GM18526 (cell line): Measurements from ENCODE around the gene SKA2.

Experiments
- POLR2A ChIP-seq: IDR thresholded peaks from 3 replicates; pipeline ENCODE4 v1.6.1; 2011; ENCODE audit not compliant: insufficient read length; ENCODE audit errors: extremely low read depth

SKA2 gene

DNA sequence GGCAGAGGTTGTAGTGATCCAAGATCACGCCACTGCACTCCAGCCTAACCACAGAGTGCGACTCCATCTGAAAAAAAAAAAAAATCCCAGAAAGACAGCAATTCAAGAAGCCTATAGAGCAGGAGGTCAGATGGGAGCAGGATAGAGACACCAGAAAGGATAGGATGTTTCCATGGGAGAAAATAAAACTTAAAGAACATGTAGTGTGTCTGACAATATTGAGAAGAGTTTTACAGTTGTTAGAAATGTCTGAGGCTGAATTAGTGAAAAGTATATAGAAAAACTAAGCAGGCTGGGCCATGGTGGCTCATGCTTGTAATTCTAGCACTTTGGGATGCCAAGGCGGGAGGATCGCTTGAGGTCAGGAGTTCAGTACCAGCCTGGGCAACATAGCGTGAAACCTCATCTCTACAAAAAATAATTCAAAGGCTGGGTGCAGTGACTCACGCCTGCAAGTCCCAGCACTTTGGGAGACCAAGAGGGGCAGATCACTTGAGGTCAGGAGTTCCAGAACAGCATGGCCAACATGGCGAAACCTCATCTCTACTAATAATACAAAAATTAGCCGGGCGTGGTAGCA lies 33.0 kb downstream of the SKA2 start:
- no peak for TF ChIP-seq POLR2A

DNA sequence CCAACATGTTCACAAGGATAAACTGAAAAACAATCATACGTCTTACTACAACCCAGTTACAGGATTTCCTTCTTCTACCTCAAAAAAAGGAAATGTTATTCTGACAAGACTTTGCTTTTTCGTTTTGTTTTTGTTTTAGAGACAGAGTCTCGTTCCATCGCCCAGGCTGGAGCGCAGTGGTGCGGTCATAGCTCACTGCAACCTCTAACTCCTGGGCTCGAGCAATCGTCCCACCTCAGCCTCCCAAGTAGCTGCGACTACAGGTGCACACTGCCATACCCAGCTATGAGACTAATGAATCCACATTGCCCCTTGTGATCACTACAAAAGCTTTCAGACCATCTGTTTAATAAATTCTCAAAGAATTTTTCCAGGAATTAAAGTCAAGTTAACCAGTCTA lies 39.5 kb downstream of the SKA2 start:
- no peak for TF ChIP-seq POLR2A

DNA sequence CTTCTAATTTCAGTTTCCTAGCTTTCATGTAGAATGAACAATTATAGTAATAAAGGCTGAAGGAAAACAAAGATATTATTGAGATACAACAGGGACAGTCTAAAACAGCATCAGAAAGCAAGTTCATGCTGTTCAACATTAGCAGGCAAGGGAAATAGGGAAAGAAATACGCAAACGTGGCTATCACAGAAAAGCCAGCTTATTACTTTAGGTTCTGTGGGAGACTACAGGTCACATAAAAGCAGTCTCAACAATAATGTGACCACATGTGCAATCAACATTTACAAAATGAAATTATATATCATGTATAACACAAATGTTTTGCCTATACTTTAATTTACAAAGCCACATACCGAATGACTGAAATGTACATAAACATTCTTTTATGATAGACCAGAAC lies 43.4 kb downstream of the SKA2 start:
- no peak for TF ChIP-seq POLR2A

DNA sequence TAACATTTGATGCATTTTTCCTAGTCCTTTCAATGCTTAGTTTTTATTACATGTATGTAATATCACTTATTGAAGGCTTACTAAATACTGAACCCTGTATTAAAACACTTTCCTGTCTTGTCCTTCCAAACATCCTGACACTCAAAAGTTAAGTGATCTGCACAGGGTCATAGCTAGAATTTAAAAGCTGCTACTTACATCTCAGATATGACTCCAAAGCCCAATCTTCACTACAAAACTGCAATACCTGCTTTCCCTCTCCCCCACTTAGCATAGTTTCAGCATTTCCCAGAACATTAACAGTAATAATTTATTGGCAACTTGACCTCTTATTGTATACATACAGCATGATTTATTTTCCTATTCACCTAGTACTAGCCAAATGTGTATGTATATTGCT lies 44.0 kb downstream of the SKA2 start:
- TF ChIP-seq POLR2A = no peak

DNA sequence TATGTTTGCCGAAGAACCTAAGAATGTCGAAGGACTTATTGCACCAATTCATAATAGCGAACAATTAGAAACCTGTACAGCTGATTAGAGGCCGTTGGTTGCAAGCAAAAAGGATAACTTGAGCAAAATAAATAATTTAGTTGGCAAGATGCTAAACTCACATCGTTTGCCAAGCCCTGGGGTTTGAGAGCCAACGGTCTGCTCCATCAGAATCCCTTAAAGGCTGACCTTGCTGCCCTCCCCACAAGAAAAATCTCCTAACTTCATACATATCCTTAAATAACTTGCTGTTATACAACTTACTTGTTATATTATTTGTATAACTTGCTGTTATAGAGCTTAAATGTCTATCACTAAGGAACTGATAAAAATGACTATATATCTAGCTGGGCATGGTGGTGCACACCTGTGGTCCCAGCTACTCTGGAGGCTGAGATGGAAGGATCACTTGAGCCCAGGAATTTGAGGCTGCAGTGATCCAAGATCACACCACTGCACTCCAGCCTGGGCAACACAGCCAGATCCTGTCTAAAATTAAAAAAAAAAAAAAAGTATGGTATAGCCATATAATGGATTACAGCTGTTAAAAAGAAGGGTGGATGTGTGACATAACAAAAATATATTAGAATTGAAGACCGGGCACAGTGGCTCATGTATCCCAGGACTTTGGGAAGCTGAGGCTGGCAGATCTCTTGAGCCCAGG lies 46.4 kb downstream of the SKA2 start:
- no peak for TF ChIP-seq POLR2A

DNA sequence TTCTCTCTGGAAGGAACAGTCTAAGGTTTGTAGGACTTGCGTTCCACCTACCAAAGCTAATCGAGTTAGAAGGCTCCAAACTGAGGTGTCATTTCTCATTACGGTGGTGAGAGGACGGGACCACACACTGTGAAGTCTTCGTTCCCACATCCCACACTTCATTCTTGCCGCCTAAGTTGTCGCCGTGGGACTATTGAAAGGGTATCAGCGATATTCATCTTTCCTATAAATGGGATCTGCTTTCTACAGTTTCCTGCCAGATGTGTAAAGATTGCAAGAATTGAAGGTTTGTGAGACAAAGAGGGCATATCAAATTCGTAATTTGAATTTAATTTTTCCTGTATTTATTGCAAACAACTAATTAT lies 47.7 kb downstream of the SKA2 start:
- TF ChIP-seq POLR2A = no peak

DNA sequence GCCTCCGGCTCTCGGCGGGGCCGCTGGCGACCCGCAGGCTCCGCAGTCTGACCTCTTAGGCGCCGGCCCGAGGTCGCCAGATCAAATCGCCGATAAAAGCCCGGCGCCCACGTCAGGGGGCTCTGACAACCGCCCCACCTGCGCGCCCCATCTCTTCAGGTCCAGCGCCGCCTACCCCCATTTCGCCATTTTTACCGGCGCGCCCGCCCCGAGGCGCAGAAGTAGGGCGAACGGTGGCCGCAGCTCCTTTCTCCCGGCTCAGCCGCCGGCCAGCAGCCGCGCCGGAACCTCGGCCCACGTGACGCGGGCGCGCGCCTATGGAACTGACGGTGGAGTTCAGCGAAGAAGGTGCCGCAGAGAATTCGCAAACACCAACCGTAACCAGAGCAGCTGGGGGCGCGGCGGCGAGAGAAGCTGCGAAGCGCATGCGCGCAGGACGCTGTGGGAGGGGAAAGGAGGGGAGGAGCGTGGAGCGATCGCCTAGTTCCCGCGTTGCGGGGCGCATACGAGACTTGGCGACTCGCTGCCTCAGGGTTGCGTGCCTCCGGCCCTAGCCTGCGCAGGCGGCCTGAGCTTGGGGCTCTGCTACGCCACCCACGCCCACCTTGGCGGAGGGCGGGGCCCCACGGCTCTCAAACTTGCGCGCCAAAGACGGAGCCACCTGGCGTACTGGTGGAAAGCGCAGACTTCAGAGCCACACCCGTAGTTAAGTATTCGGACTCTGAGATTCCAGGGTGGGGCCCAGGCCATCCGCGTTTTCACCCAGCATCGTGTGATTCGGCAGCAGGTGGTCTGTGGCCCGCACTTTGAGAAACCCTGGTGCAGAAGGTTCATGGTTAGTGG lies 48.3 kb downstream of the SKA2 start, which contains the start of gene TRIM37:
Gene TRIM37 (minus strand): TSS at position 418 of the 843 bp plus-strand sequence. CDS start 419 bp downstream, outside the sequence.
- TF ChIP-seq POLR2A = peak; percentile 77

DNA sequence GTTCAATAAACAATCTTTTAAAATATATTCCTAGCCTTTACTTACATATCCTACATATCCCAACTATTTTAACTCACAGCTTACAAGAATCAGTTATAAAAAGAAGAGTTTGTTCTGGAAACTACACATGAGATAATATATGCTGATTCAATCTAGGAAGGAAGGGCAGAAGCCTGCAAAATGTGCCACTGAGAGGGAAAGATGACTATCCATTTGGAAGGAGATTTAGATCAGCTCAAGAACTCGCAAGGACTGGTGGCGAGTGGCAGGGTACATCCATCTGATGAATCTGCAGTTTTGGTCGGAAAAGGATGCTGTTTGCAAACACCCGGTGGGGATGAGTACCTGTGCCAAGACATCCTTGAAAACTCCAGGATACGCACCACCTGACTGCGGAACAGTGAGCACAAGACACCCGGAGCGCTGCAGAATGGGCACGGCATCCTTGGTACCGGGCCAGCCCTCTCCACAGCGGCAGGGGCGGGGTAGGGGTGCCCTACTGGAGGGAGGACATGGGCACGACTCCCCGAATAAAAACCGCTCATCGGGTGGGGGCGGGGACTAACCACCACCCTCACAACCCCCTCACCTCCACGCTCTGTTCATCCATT lies 49.0 kb downstream of the SKA2 start:
- TF ChIP-seq POLR2A = no peak

DNA sequence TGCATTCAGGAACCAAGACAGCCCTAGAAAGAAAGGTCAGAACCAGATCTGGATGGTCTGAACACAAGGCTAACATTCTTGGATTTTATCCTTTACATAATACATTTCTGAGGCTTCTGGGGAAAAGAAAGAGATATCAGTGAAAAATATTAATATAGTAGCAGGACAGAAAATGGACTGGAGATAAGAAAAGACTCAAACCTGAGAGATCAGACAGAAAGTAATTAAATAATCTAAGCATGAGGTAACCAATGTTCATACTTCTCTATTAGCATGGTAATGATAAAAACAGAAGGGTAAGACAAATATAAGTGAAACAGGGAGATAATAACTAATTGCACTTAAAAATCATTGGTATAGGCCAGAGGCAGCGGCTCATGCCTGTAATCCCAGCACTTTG lies 53.8 kb downstream of the SKA2 start:
- no peak for TF ChIP-seq POLR2A

DNA sequence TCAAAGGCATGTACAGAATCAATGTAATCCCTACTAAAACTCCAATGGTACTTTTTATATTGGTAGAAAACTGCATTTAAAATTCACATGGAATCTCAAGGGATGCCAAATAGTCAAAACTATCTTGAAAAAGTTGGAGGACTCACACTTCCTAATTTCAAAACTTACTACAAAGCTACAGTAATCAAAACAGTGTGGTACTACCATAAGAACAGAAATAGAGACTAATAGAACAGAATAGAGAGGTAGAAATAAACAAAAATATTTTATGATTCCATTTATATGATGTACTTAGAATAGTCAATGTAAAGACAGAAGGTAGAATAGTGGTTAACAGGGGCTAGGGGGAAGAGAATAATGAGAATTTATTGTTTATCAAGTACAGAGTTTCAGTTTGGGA lies 57.1 kb downstream of the SKA2 start:
- no peak for TF ChIP-seq POLR2A

DNA sequence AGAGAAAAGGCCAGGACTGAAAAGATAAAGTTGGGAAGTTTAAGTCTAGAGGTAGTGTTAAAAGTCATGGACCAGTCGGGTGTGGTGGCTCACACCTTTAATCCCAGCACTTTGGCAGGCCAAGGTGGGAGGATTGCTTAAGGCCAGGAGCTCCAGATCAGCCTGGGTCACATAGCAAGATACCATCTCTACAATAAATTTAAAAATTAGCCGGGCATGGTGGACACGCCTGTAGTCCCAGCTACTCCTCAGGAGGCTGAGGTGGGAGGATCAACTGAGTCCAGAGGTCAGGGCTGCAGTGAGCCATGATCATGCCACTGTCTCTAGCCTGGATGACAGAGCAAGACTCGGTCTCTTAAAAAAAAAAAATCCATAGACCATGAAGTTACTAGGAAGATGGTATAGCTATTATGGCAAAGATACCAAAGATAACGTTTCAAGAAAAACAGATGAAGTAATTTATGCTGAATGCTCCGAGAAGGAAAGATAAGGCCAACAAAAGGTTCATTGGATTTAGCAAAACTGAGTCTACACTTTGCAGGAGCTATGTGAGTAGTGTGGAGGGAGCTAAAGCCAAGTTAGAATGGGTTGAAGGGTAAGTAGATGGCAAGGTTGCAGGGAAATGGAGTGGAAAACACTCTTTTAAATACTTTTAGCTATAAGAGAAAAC lies 60.0 kb downstream of the SKA2 start:
- no peak for TF ChIP-seq POLR2A

DNA sequence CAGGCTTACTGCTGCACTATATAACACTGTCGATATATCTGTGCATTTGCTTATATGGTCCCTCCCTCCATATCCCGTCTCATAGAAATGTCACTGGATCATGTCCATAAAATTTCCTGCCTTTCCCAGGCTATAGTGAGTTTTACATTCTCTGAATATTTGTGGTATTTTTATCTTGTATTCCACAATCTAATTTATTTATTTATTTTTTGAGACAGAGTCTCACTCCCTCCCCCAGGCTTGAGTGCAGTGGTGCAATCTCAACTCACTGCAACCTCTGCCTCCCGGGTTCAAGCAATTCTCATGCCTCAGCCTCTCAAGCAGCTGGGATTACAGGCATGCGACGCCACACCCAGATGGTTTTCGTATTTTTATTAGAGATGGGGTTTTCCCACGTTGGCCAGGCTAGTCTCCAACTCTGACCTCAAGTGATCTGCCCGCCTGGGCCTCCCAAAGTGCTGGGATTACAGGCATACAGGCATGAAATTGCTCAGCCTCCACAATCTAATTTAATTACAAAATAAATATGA lies 61.2 kb downstream of the SKA2 start:
- no peak for TF ChIP-seq POLR2A

DNA sequence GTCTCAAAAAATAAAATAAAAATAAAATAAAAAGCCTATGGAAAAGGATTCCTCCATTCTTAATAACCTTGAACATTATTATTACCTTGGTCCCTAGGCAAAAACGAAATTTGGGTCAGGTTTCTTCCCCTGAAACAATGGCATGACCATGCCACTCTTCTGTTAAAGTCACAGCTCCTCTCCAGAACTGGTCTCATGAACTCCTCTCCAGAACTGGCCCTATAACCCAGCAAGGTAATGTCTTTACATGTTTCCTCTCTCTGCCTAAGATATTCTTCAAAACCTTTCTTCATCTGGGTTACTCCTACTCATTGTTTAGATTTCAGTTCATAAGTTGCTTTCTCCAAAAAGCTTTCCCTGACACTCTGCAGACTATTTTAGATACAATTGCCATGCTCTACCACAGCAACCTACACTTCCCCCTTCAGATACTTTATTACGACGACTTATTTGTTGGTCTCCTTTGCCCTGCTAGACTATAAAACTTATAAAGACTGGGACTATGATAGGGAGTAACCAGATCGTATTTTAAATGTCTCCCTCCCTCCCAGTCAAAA lies 61.8 kb downstream of the SKA2 start:
- TF ChIP-seq POLR2A = no peak

DNA sequence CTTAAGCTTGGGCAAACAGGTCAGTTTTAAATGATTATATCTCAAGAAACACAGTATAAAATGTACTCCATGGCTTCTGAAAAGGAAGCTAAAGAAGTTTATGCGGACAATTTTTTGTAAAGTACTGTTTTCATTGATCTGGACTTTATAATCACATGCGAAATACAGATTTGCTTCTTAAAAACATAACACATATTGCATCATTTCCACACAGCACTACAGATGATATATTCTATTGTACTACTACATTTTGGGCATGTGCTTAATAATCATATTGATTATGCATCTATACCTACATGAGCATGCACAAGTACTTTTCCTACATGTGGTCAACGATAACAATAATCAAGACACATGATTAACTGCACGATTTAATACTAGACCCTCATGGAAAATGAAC lies 70.8 kb downstream of the SKA2 start:
- no peak for TF ChIP-seq POLR2A

DNA sequence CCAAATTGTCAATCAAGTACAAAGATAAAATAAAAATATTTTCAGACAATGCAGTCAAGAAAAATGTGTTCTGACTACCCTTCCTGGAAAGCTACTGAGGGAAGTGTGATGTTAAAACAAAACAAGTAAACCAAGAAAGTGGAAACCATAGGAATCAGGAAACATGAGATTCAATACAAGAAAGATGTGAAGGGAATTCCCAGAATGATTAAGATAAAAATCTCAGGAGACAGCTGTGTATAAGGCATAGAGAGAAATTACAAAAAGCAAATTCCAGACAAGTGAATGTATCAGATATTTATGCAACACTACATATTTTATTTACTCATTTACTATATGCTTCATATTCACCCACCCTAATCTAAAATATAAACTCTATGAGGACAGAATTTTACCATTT lies 80.5 kb downstream of the SKA2 start:
- TF ChIP-seq POLR2A = no peak
